HG03045 (cell line): ENCODE data around the gene NAA80.
"Not testable (repeated sequence)": the region's sequence is repeated elsewhere in the genome, so short reads cannot be mapped to it uniquely, and the experiment has no call there.

Experiments
- ATAC-seq: cut with Tn5 transposase; IDR thresholded peaks from one replicate; pipeline ENCODE4 v1.9.1; 2021; ENCODE audit warnings: mild to moderate bottlenecking, moderate library complexity; ENCODE audit not compliant: unreplicated experiment

NAA80 gene

GRCh38 chr3:50292159-50293078, 6.8 kb downstream of the NAA80 start, which contains the start of gene IFRD2:
IFRD2 (minus strand) TSS chr3:50292429; CDS start chr3:50292274, 155 bp downstream.
- ATAC-seq = peak; percentile 88

- no peak for ATAC-seq
Observed at GRCh38 chr3:50290161-50290641, 9.0 kb downstream of the NAA80 start.

GRCh38 chr3:50289130-50289529, 10.1 kb downstream of the NAA80 start:
- no peak for ATAC-seq

- ATAC-seq = no peak
Observed at GRCh38 chr3:50288387-50289007, 10.7 kb downstream of the NAA80 start.

- no peak for ATAC-seq
Observed at GRCh38 chr3:50287262-50287661, 11.9 kb downstream of the NAA80 start.

GRCh38 chr3:50286322-50287227, 12.6 kb downstream of the NAA80 start:
- ATAC-seq = no peak

- ATAC-seq = not testable (repeated sequence)
Observed at GRCh38 chr3:50284121-50284520, 15.1 kb downstream of the NAA80 start.

- no peak for ATAC-seq
Observed at GRCh38 chr3:50279255-50280016, 19.8 kb downstream of the NAA80 start.

GRCh38 chr3:50278880-50279224, 20.4 kb downstream of the NAA80 start, which contains the start of gene LSMEM2:
LSMEM2 (plus strand) TSS chr3:50279087; CDS start chr3:50279114, 27 bp downstream.
- ATAC-seq = no peak

GRCh38 chr3:50278123-50278879, 20.9 kb downstream of the NAA80 start:
- ATAC-seq = no peak

- no peak for ATAC-seq
Observed at GRCh38 chr3:50276762-50277101, 22.5 kb downstream of the NAA80 start.

GRCh38 chr3:50275996-50276761, 23.0 kb downstream of the NAA80 start:
- ATAC-seq = no peak

- no peak for ATAC-seq
Observed at GRCh38 chr3:50275141-50275995, 23.8 kb downstream of the NAA80 start.

- ATAC-seq = no peak
Observed at GRCh38 chr3:50274371-50275104, 24.7 kb downstream of the NAA80 start.

- no peak for ATAC-seq
Observed at GRCh38 chr3:50273689-50274065, 25.5 kb downstream of the NAA80 start.

- peak; percentile 54 for ATAC-seq
Observed at GRCh38 chr3:50272911-50273688, 26.1 kb downstream of the NAA80 start.
